Stomach (tissue), 9 donors: ENCODE results near the gene RET. TPM values are rescaled to one million over a fixed set of nuclear protein-coding genes. Genes with fewer than 3 reads are reported as not detected.

Experiments
- DNase-seq, 2 donors: peaks; one replicate each; pipeline versions ENCODE4 v3.0.0 to v3.0.0-alpha.2; 2013 to 2019
- H3K27ac ChIP-seq, 5 donors: fragments of 200-600 bp in 4 of 5; sonication (generic) in 4 of 5; one replicate each; pipeline ENCODE4 v1.5.1; 2013 to 2019; ENCODE audit warnings: mild to moderate bottlenecking in 1 of 5, moderate library complexity in 1 of 5
- H3K27me3 ChIP-seq, 3 donors: fragments of 200-600 bp; sonication (generic); one replicate each; pipeline ENCODE4 v1.5.1; 2017 to 2019; ENCODE audit warnings: mixed run types in 1 of 3
- H3K36me3 ChIP-seq, 4 donors: fragments of 200-600 bp; sonication (generic); 1 replicate in 3 of 4; 2 replicates in 1 of 4; pipeline ENCODE4 v1.5.1; 2016 to 2019
- H3K4me1 ChIP-seq, 4 donors: fragments of 200-600 bp; sonication (generic); one replicate each; pipeline ENCODE4 v1.5.1; 2016 to 2019
- H3K4me3 ChIP-seq, 4 donors: fragments of 200-600 bp; sonication (generic) in 3 of 4; one replicate each; pipeline ENCODE4 v1.5.1; 2016 to 2019; ENCODE audit warnings: mild to moderate bottlenecking in 1 of 4
- H3K9me3 ChIP-seq, 4 donors: fragments of 200-600 bp; sonication (generic); one replicate each; pipeline ENCODE4 v1.5.1; 2016 to 2019
- EP300 ChIP-seq: sonication (generic); formaldehyde crosslinking; IDR thresholded peaks from one replicate; pipeline ENCODE4 v1.6.1; 2017; ENCODE audit warnings: antibody characterized with exemption
- POLR2A ChIP-seq, 4 donors: fragments of 450-650 bp; IDR thresholded peaks; one replicate each; pipeline ENCODE4 v1.6.1; 2016; ENCODE audit warnings: antibody characterized with exemption in 4 of 4, control low read depth in 2 of 4, mild to moderate bottlenecking in 1 of 4, moderate library complexity in 1 of 4
- POLR2AphosphoS5 ChIP-seq, 3 donors: sonication (generic); formaldehyde crosslinking; IDR thresholded peaks; one replicate each; pipeline ENCODE4 v1.6.1; 2016; ENCODE audit warnings: antibody characterized with exemption in 3 of 3
- WGBS, 5 donors: extraction: QIAGEN DNeasy Blood & Tissue Kit in 3 of 5; methylation state at CpG; one replicate each; pipeline versions ENCODE4 v1.1.5 to v1.1.7; 2013 to 2018; 5-methylcytosine and 5-hydroxymethylcytosine counted together
- intact Hi-C: fragments of 100-400 bp; cut with DNase I; formaldehyde crosslinking; loops from one replicate; pipeline ENCODE4 v1.15.1; 2023; ENCODE audit warnings: low total_unique reads
- polyA plus RNA-seq, 3 donors: library from polyadenylated mRNA; stranded (reverse); fragments of 200-250 nt; gene quantifications; one replicate each; pipeline ENCODE4 v1.2.3, GENCODE V29; 2013
- total RNA-seq, 5 donors: library from RNA; depleted of rRNA; stranded (reverse); fragments of >200 nt; gene quantifications; one replicate each; pipeline versions ENCODE4 v1.1.0 to v1.2.3, GENCODE V29; 2014 to 2016
- TF ChIP-seq, protein P1 (sequence below), 7 experiments: fragments of 450-650 bp in 4 of 7; fragments of 200-600 bp in 3 of 7; sonication (generic) in 3 of 7; IDR thresholded peaks; one replicate each; pipeline ENCODE4 v1.5.1; 2016 to 2019; ENCODE audit warnings: antibody characterized with exemption in 7 of 7, control low read depth in 2 of 7, mild to moderate bottlenecking in 1 of 7
- donor health status: healthy with polysubstance abuse.
- donor health status: Bipolar disorder and iron deficiency.
- donor health status: healthy.

The RET gene
- total and polyA plus RNA-seq, 8 donors, result 0.31 to 9.8 (median 2.5) TPM; not detected in 2

DNA sequence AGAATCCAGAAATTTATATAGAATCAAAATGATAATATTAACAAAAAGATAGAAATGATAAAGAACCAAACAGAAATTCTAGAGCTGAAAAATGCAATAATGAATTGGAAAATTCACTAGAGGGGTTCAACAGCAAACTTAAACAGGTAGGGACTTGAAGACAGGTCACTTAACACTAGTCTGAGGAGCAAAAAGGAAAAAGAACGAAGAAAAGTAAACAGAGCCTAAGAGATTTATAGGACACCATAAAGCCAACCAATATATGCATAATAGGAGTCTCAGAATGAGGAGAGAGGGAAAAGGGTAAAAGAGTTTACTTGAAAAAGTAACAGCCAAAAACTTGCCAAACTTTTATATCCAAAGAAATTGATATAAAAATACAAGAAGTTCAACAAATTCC, 44.3 kb upstream of the RET start:
- H3K27ac ChIP-seq, result no peak overlapping the region
- H3K4me3 ChIP-seq, result no peak overlapping the region
- H3K27me3 ChIP-seq, result no peaks in the 10 kb centered on the region
- intact Hi-C loops, result no loop called here
- no peaks in the 10 kb centered on the region for H3K36me3 ChIP-seq
- WGBS, 5 donors, result 57 to 85% (median 71%) methylated on average over 1 of the region's 1 CpG
- peaks cover 0 to 28% (median 18%) of the 10 kb centered on the region in 4 donors for H3K9me3 ChIP-seq
- no peak for DNase-seq
- H3K4me1 ChIP-seq, result no peaks in the 10 kb centered on the region
- TF ChIP-seq, protein P1, sequence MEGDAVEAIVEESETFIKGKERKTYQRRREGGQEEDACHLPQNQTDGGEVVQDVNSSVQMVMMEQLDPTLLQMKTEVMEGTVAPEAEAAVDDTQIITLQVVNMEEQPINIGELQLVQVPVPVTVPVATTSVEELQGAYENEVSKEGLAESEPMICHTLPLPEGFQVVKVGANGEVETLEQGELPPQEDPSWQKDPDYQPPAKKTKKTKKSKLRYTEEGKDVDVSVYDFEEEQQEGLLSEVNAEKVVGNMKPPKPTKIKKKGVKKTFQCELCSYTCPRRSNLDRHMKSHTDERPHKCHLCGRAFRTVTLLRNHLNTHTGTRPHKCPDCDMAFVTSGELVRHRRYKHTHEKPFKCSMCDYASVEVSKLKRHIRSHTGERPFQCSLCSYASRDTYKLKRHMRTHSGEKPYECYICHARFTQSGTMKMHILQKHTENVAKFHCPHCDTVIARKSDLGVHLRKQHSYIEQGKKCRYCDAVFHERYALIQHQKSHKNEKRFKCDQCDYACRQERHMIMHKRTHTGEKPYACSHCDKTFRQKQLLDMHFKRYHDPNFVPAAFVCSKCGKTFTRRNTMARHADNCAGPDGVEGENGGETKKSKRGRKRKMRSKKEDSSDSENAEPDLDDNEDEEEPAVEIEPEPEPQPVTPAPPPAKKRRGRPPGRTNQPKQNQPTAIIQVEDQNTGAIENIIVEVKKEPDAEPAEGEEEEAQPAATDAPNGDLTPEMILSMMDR (IDR thresholded peaks at IDR 0.05), result no peak
- TF ChIP-seq POLR2AphosphoS5 (IDR thresholded peaks at IDR 0.05) (no peak), EP300 (no peak), POLR2A (IDR thresholded peaks at IDR 0.05) (no peak)

DNA sequence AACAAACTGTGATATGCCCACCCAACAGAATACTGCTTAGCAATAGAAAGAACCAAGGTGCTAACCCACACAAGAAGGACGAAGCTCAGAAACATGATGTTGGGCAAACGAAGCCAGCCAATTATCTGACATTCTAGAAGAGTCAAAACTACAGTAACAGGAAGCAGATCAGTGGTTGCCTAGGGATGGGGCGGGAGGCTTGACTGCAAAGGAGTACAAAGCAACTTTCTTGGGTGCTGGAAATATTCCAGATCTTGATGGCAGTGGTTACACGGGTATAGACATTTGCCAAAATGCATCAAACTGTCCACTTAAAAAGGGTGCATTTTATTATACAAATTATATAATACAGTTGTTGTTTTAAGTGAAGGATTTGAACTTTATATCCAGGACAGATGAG, 41.1 kb upstream of the RET start:
- TF ChIP-seq POLR2A (IDR thresholded peaks at IDR 0.05) (no peak), POLR2AphosphoS5 (IDR thresholded peaks at IDR 0.05) (no peak), EP300 (no peak)
- TF ChIP-seq, protein P1 (IDR thresholded peaks at IDR 0.05), result no peak
- Histone ChIP-seq H3K9me3 (peaks cover 0 to 28% (median 18%) of the 10 kb centered on the region in 4 donors), H3K4me1 (no peaks in the 10 kb centered on the region), H3K27ac (no peak overlapping the region), H3K36me3 (no peaks in the 10 kb centered on the region), H3K4me3 (no peak overlapping the region), H3K27me3 (no peaks in the 10 kb centered on the region)
- intact Hi-C loops, result no loop called here
- no peak for DNase-seq
- 34 to 47% (median 44%) methylated on average over 4 of the region's 4 CpGs for WGBS, 5 donors

DNA sequence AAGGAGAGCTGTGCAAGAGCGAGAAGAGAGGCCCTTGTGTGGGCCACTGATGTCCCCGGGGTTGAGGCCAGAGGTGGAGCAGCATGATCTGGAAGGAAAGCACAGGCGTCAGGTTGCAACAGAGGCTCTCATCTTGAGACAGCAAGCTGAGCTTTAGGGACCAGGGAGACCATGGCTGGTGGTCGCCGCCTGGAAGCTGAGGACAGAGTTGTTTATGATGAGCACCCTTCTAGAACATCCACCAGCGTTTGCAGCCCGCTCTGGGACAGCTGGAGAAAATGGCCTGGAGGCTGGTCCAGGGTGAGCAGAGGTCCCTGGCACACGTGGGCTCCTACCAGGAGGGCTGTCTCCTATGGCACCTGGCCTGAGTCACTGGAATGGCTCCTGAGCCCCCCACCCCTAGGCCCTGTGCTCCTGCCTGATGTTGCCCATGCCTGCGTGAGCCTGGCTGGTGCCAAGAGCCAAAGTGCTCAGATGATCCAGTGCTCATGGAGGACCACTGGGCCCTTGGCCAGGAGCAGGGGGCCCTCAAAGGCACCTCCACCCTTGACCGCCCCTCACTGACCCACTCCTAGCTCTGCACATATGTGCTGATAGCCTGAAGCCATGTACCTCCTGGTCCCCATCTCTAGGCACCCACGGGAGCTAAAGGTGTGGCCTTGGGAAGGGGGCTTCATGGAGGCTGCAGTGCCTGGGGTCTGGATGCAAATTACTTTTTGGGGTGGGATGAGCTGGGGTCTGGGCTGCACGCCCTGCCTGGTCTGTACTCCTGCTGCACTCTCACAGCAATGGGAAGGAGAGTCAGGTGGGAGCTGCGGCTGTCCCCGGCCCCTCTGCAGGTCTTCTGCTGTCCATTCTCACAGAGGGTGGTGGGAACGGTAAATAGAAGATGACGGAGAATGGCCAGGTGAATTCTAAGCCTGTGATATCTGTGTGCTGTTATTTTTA, 40.1 kb upstream of the RET start:
- H3K4me3 ChIP-seq, result no peak overlapping the region
- TF ChIP-seq, protein P1 (IDR thresholded peaks at IDR 0.05), result no peak
- TF ChIP-seq EP300, result no peak
- no peak for TF ChIP-seq POLR2A (IDR thresholded peaks at IDR 0.05)
- TF ChIP-seq POLR2AphosphoS5 (IDR thresholded peaks at IDR 0.05), result no peak
- intact Hi-C loops, result no loop called here
- peak in 1 of 2 donors; percentile 22 for DNase-seq
- H3K9me3 ChIP-seq, result peaks cover 0 to 22% (median 15%) of the 10 kb centered on the region in 4 donors
- H3K27me3 ChIP-seq, result no peaks in the 10 kb centered on the region
- 76 to 84% (median 81%) methylated on average over 15 to 16 of the region's 16 CpGs for WGBS, 5 donors
- no peak overlapping the region for H3K27ac ChIP-seq
- no peaks in the 10 kb centered on the region for H3K36me3 ChIP-seq
- H3K4me1 ChIP-seq, result no peaks in the 10 kb centered on the region

DNA sequence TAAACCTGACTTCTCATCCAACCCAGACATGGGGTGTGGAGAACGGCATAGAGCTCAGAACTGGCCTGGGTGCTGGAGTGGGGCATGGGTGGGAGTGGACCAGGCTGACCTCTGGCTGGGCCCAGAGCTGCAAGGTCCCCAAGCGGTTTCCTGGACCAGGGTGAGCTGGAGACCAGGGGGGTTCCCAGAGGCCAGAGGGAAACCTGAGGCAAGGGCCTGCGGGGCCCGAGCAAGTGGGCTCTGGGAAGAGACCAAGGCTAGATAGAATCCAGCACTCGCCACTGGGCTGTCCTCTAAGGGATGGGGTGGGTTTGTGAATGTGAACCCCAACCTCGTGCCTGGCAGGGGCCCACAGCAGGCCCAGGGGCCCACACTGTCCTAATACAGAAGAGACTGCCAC, 39.4 kb upstream of the RET start:
- Histone ChIP-seq H3K36me3 (no peaks in the 10 kb centered on the region), H3K4me1 (no peaks in the 10 kb centered on the region), H3K27me3 (no peaks in the 10 kb centered on the region), H3K9me3 (peaks cover 0 to 15% (median 8%) of the 10 kb centered on the region in 4 donors), H3K27ac (no peak overlapping the region), H3K4me3 (no peak overlapping the region)
- 74 to 85% (median 82%) methylated on average over 6 of the region's 6 CpGs for WGBS, 5 donors
- TF ChIP-seq, protein P1 (IDR thresholded peaks at IDR 0.05), result no peak
- TF ChIP-seq EP300, result no peak
- TF ChIP-seq POLR2AphosphoS5 (IDR thresholded peaks at IDR 0.05), result no peak
- TF ChIP-seq POLR2A (IDR thresholded peaks at IDR 0.05), result no peak
- intact Hi-C loops, result no loop called here
- peak in 1 of 2 donors; percentile 16 for DNase-seq
